Measurements from ENCODE around the gene NKD1.

- TF ChIP-seq ATF3 (IDR thresholded peaks at IDR 0.05) (no peak), CTCF (IDR thresholded peaks at IDR 0.05 in 2 of 3, conservative IDR thresholded peaks at IDR 0.05 in 1 of 3; ENCODE audit: borderline replicate concordance in 1 of 3, insufficient read depth in 1 of 3, low read depth in 2 of 3, low read length in 2 of 3) (no peak), YY1 (IDR thresholded peaks at IDR 0.05; ENCODE audit: extremely low read depth, insufficient replicate concordance, low read depth, low read length) (no peak)
Observed at GRCh38 chr16:50597563-50598255, 49.5 kb downstream of the NKD1 start.
